Effector memory CD4-positive, alpha-beta T cell (primary cell): ENCODE data around the gene GUCY2F.

Experiments used
- DNase-seq, 3 donors: peaks; one replicate each; pipeline ENCODE4 v3.0.0-alpha.2; 2020
- H3K27ac ChIP-seq: 2 replicates; pipeline ENCODE4 v1.7.0; 2013; ENCODE audit warnings: mild to moderate bottlenecking, low read length, moderate library complexity; ENCODE audit not compliant: insufficient read depth, poor library complexity, severe bottlenecking
- H3K27me3 ChIP-seq: replicated peaks from 2 replicates; pipeline ENCODE4 v1.7.0; 2013; ENCODE audit warnings: mild to moderate bottlenecking, low read length; ENCODE audit not compliant: insufficient read depth, control insufficient read depth, poor library complexity, severe bottlenecking
- H3K36me3 ChIP-seq: 2 replicates; pipeline ENCODE4 v1.7.0; 2013; ENCODE audit warnings: mild to moderate bottlenecking, low read length, moderate library complexity; ENCODE audit not compliant: control insufficient read depth, insufficient read depth
- H3K4me1 ChIP-seq: 2 replicates; pipeline ENCODE4 v1.7.0; 2013; ENCODE audit warnings: low read length, mild to moderate bottlenecking; ENCODE audit not compliant: control insufficient read depth, insufficient read depth, poor library complexity, severe bottlenecking
- H3K4me3 ChIP-seq: 2 replicates; pipeline ENCODE4 v1.7.0; 2013; ENCODE audit warnings: low read length, low read depth, mild to moderate bottlenecking; ENCODE audit not compliant: insufficient read depth, poor library complexity, severe bottlenecking
- H3K9me3 ChIP-seq: 2 replicates; pipeline ENCODE4 v1.7.0; 2013; ENCODE audit warnings: mild to moderate bottlenecking, low read length, moderate library complexity; ENCODE audit not compliant: control insufficient read depth

GUCY2F gene

DNA sequence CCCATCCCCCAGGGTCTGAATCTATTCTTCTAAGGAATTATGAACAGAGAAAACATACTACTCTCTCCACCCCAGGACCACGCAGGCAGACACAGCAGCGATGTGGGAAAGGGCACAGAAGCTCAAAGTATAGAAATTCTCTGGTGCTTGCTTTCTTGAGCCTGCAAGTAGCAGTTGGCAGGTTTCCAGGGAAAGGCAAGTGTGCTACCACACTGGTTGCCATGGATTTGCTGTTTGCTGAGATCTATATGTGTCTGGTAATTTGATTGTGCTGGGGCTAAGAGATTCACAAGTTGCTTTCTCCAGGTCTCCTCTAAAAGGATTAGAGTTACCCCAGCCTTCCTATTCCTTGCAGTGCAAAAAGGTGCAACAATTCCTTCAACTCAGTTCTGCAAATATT, 83.1 kb downstream of the GUCY2F start:
- Histone ChIP-seq H3K36me3 (no peaks in the 10 kb centered on the region), H3K4me1 (no peaks in the 10 kb centered on the region), H3K9me3 (no peaks in the 10 kb centered on the region), H3K4me3 (no peak overlapping the region), H3K27ac (no peak overlapping the region), H3K27me3 (no peaks in the 10 kb centered on the region)
- DNase-seq, result no peak

DNA sequence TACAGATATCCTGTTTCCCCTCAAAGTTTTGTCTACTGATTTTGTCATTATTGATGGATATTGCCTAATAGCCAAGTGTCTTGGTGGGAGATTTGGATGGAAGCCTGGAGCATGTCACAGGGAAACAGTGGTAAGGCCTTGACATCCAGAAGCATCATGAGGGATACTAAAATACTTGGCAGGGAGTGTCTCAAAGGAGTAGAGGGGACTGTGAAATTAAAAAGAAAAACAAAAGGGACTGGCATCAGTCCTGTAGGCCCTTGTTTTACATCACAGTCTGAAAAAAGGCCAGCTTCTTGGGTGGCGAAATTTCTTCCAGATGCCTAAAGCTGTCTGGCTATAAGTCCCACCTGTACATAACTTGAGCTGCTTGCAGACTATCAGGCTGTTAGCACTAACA, 83.8 kb downstream of the GUCY2F start:
- Histone ChIP-seq H3K9me3 (no peaks in the 10 kb centered on the region), H3K4me1 (no peaks in the 10 kb centered on the region), H3K36me3 (no peaks in the 10 kb centered on the region), H3K4me3 (no peak overlapping the region), H3K27me3 (no peaks in the 10 kb centered on the region), H3K27ac (no peak overlapping the region)
- DNase-seq, result no peak

- no peak overlapping the region for H3K4me3 ChIP-seq
- no peak overlapping the region for H3K27ac ChIP-seq
- no peaks in the 10 kb centered on the region for H3K36me3 ChIP-seq
- no peaks in the 10 kb centered on the region for H3K4me1 ChIP-seq
- no peaks in the 10 kb centered on the region for H3K27me3 ChIP-seq
- no peak for DNase-seq
- H3K9me3 ChIP-seq, result no peaks in the 10 kb centered on the region
These were observed 88.0 kb downstream of the GUCY2F start for GRCh38 chrX:109393859-109394258.

- Histone ChIP-seq H3K27ac (no peak overlapping the region), H3K4me1 (no peaks in the 10 kb centered on the region), H3K27me3 (no peaks in the 10 kb centered on the region), H3K9me3 (no peaks in the 10 kb centered on the region), H3K36me3 (no peaks in the 10 kb centered on the region), H3K4me3 (no peak overlapping the region)
- no peak for DNase-seq
These were observed 89.0 kb downstream of the GUCY2F start for GRCh38 chrX:109392895-109393294.

- Histone ChIP-seq H3K4me3 (no peak overlapping the region), H3K27me3 (no peaks in the 10 kb centered on the region), H3K4me1 (no peaks in the 10 kb centered on the region), H3K9me3 (no peaks in the 10 kb centered on the region), H3K36me3 (no peaks in the 10 kb centered on the region), H3K27ac (no peak overlapping the region)
- DNase-seq, result no peak
These were observed 91.3 kb downstream of the GUCY2F start for GRCh38 chrX:109390556-109390955.

GRCh38 chrX:109389917-109390316, 92.0 kb downstream of the GUCY2F start:
- Histone ChIP-seq H3K9me3 (no peaks in the 10 kb centered on the region), H3K4me3 (no peak overlapping the region), H3K27ac (no peak overlapping the region), H3K27me3 (no peaks in the 10 kb centered on the region), H3K36me3 (no peaks in the 10 kb centered on the region), H3K4me1 (no peaks in the 10 kb centered on the region)
- no peak for DNase-seq

DNA sequence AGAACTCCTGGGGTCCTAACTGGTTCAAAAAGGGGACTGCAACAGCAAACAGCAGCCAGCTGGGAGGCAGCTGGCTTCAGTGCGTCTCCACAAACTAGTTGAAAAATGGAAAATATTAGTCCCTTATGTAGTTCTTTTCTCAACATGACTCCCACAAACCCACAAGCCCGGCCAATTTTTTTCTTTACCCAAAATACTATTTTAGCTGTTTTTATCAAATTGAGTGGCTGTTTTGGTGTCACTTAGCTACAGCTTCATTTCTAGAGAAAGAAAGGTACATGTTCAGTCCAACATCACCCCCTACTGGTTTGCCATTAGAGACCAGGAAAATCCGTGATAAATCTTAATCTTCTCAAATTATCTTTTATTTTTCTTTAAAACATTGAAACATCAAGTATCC, 97.2 kb downstream of the GUCY2F start:
- H3K27me3 ChIP-seq, result no peaks in the 10 kb centered on the region
- H3K36me3 ChIP-seq, result no peaks in the 10 kb centered on the region
- no peaks in the 10 kb centered on the region for H3K9me3 ChIP-seq
- no peak overlapping the region for H3K27ac ChIP-seq
- no peak for DNase-seq
- H3K4me3 ChIP-seq, result no peak overlapping the region
- H3K4me1 ChIP-seq, result no peaks in the 10 kb centered on the region

GRCh38 chrX:109382332-109382731, 99.6 kb downstream of the GUCY2F start:
- Histone ChIP-seq H3K9me3 (no peaks in the 10 kb centered on the region), H3K27ac (no peak overlapping the region), H3K4me3 (no peak overlapping the region), H3K27me3 (no peaks in the 10 kb centered on the region), H3K4me1 (no peaks in the 10 kb centered on the region), H3K36me3 (no peaks in the 10 kb centered on the region)
- no peak for DNase-seq

GRCh38 chrX:109378281-109378680, 103.6 kb downstream of the GUCY2F start:
- H3K36me3 ChIP-seq, result no peaks in the 10 kb centered on the region
- H3K27me3 ChIP-seq, result no peaks in the 10 kb centered on the region
- H3K9me3 ChIP-seq, result no peaks in the 10 kb centered on the region
- no peak for DNase-seq
- no peaks in the 10 kb centered on the region for H3K4me1 ChIP-seq
- no peak overlapping the region for H3K27ac ChIP-seq
- H3K4me3 ChIP-seq, result no peak overlapping the region

- Histone ChIP-seq H3K27ac (no peak overlapping the region), H3K4me3 (no peak overlapping the region), H3K4me1 (no peaks in the 10 kb centered on the region), H3K9me3 (no peaks in the 10 kb centered on the region), H3K36me3 (no peaks in the 10 kb centered on the region), H3K27me3 (no peaks in the 10 kb centered on the region)
- DNase-seq, result no peak
These were observed 107.5 kb downstream of the GUCY2F start for GRCh38 chrX:109374262-109374960.
